HCT116 (cell line): Measurements from ENCODE around the gene PLEKHA8. TPM values are rescaled to one million over a fixed set of nuclear protein-coding genes. Genes with fewer than 3 reads are reported as not detected.

Experiments
- ATAC-seq: fragments of 200-7000 bp; cut with Tn5 transposase; 2 replicates; pipeline ENCODE4 v1.9.1; 2020; ENCODE audit warnings: mild to moderate bottlenecking, moderate library complexity
- BruUV-seq: library from RNA; stranded (reverse); fragments of 400-500 nt; replicated peaks from 2 replicates; lab custom pipeline; 2021; lab: Mats Ljungman, UMichigan
- CTCF ChIA-PET: fragments of 300-600 bp; sonication (Branson Sonifier 250); formaldehyde crosslinking; loops from one replicate; lab custom pipeline; 2021; ENCODE audit warnings: antibody characterized with exemption; lab: Charles Lee
- POLR2A ChIA-PET: fragments of 300-600, 350-600 bp; sonication (Branson Sonifier 250); formaldehyde crosslinking; loops from one replicate; lab custom pipeline; 2021; ENCODE audit warnings: antibody characterized with exemption; lab: Charles Lee
- RAD21 ChIA-PET, 2 experiments: fragments of 300-600 bp; sonication (Branson Sonifier 250); formaldehyde crosslinking; loops; one replicate each; lab custom pipeline; 2023; ENCODE audit warnings: low total read pairs in 2 of 2; ENCODE audit not compliant: uncharacterized antibody in 2 of 2, unreplicated experiment in 2 of 2, low non-redundant PET in 1 of 2; lab: Charles Lee
- DNase-seq: peaks from one replicate; pipeline ENCODE4 v3.0.0-alpha.2; 2010; ENCODE audit warnings: low read depth, low spot score
- H2AFZ ChIP-seq: fragments of 200-600 bp; shearing (Covaris generic), sonication (generic); 2 replicates; pipeline ENCODE4 v1.6.1; 2017; ENCODE audit warnings: low read depth, mixed run types, mixed read lengths, antibody characterized with exemption, low read length; ENCODE audit not compliant: poor library complexity, severe bottlenecking
- H3K27ac ChIP-seq: 2 replicates; pipeline ENCODE4 v1.5.1; 2012; ENCODE audit warnings: low read depth, low read length
- H3K27me3 ChIP-seq: fragments of 200-600 bp; sonication (generic); 2 replicates; pipeline ENCODE4 v1.6.1; 2016; ENCODE audit warnings: mixed run types, low read length, mixed read lengths; ENCODE audit not compliant: insufficient read depth
- H3K36me3 ChIP-seq, 2 experiments: fragments of 200-500 bp in 1 of 2; fragments of 200-600 bp in 1 of 2; sonication (Bioruptor generic) in 1 of 2; sonication (generic) in 1 of 2; 2 replicates each; pipeline versions ENCODE4 v1.5.1 to v1.6.1; 2014 to 2016; ENCODE audit warnings: low read length in 2 of 2, inconsistent platforms in 1 of 2, mixed read lengths in 1 of 2, mixed run types in 1 of 2; ENCODE audit not compliant: insufficient read depth in 2 of 2, control insufficient read depth in 1 of 2
- H3K4me1 ChIP-seq, 2 experiments: fragments of 200-600 bp in 1 of 2; sonication (generic) in 1 of 2; 2 replicates each; pipeline versions ENCODE4 v1.5.1 to v1.6.1; 2012 to 2017; ENCODE audit warnings: low read length in 2 of 2, inconsistent platforms in 1 of 2, mild to moderate bottlenecking in 1 of 2, mixed read lengths in 1 of 2, mixed run types in 1 of 2, moderate library complexity in 1 of 2; ENCODE audit not compliant: insufficient read depth in 2 of 2, control insufficient read depth in 1 of 2
- H3K4me2 ChIP-seq: fragments of 200-600 bp; sonication (generic); 2 replicates; pipeline ENCODE4 v1.6.1; 2017; ENCODE audit warnings: mixed run types, low read length, mixed read lengths
- H3K4me3 ChIP-seq, 2 experiments: fragments of 200-600 bp in 1 of 2; sonication (generic) in 1 of 2; replicated peaks in 1 of 2; 2 replicates each; pipeline ENCODE4 v1.5.1; 2011 to 2016; ENCODE audit warnings: low read length in 2 of 2, control low read depth in 1 of 2, low read depth in 1 of 2, mild to moderate bottlenecking in 1 of 2, mixed read lengths in 1 of 2, mixed run types in 1 of 2
- H3K79me2 ChIP-seq: fragments of 200-600 bp; sonication (generic); 2 replicates; pipeline ENCODE4 v1.6.1; 2017; ENCODE audit warnings: mild to moderate bottlenecking, mixed run types, low read length, moderate library complexity, mixed read lengths; ENCODE audit not compliant: insufficient read depth
- H3K9ac ChIP-seq: fragments of 200-600 bp; sonication (generic); 2 replicates; pipeline ENCODE4 v1.6.1; 2016; ENCODE audit warnings: low read length, mixed read lengths
- H3K9me2 ChIP-seq: fragments of 200-600 bp; sonication (generic), shearing (Covaris generic); 2 replicates; pipeline ENCODE4 v1.6.1; 2017; ENCODE audit warnings: mixed run types, mild to moderate bottlenecking, moderate library complexity; ENCODE audit not compliant: insufficient read depth
- H3K9me3 ChIP-seq, 2 experiments: fragments of 200-500 bp in 1 of 2; fragments of 200-600 bp in 1 of 2; sonication (Bioruptor generic) in 1 of 2; sonication (generic) in 1 of 2; 2 replicates each; pipeline ENCODE4 v1.6.1; 2014 to 2017; ENCODE audit warnings: low read length in 2 of 2, mixed read lengths in 2 of 2, inconsistent platforms in 1 of 2, low read depth in 1 of 2, mild to moderate bottlenecking in 1 of 2, mixed run types in 1 of 2, moderate library complexity in 1 of 2; ENCODE audit not compliant: control insufficient read depth in 1 of 2, insufficient read depth in 1 of 2
- H4K20me1 ChIP-seq: fragments of 200-600 bp; sonication (generic), shearing (Covaris generic); 2 replicates; pipeline ENCODE4 v1.6.1; 2017; ENCODE audit warnings: mixed run types, mild to moderate bottlenecking, moderate library complexity; ENCODE audit not compliant: insufficient read depth
- EGR1 ChIP-seq: IDR thresholded peaks from 2 replicates; pipeline ENCODE4 v1.6.1; 2012; ENCODE audit warnings: low read depth
- ELF1 ChIP-seq: IDR thresholded peaks from 2 replicates; pipeline ENCODE4 v1.6.1; 2012; ENCODE audit warnings: low read depth, borderline replicate concordance
- EZH2 ChIP-seq: fragments of 200-600 bp; sonication (generic); IDR thresholded peaks from 2 replicates; pipeline ENCODE4 v1.6.1; 2017; ENCODE audit warnings: antibody characterized with exemption, mixed run types
- EZH2phosphoT487 ChIP-seq: fragments of 200-600 bp; IDR thresholded peaks from 2 replicates; pipeline ENCODE4 v1.6.1; 2018; ENCODE audit warnings: antibody characterized with exemption, borderline replicate concordance
- FOSL1 ChIP-seq: IDR thresholded peaks from 2 replicates; pipeline ENCODE4 v1.6.1; 2012; ENCODE audit warnings: low read depth
- JUND ChIP-seq: IDR thresholded peaks from 2 replicates; pipeline ENCODE4 v1.6.1; 2012
- POLR2A ChIP-seq: IDR thresholded peaks from 2 replicates; pipeline ENCODE4 v1.7.0; 2011; ENCODE audit warnings: borderline replicate concordance; ENCODE audit not compliant: insufficient read depth, insufficient read length; ENCODE audit errors: extremely low read depth
- POLR2AphosphoS5 ChIP-seq: IDR thresholded peaks from 2 replicates; pipeline ENCODE4 v1.6.1; 2011; ENCODE audit warnings: mild to moderate bottlenecking, low read depth, low read length, moderate library complexity
- RAD21 ChIP-seq: IDR thresholded peaks from 2 replicates; pipeline ENCODE4 v1.6.1; 2012; ENCODE audit warnings: low read depth, mild to moderate bottlenecking
- SIN3A ChIP-seq: IDR thresholded peaks from 2 replicates; pipeline ENCODE4 v1.6.1; 2012; ENCODE audit warnings: low read depth
- SRF ChIP-seq: IDR thresholded peaks from 2 replicates; pipeline ENCODE4 v1.6.1; 2012; ENCODE audit warnings: low read depth
- TCF7L2 ChIP-seq: IDR thresholded peaks from 2 replicates; pipeline ENCODE4 v1.7.0; 2011; ENCODE audit warnings: borderline replicate concordance, inconsistent platforms; ENCODE audit not compliant: insufficient read depth, insufficient read length; ENCODE audit errors: extremely low read depth
- YY1 ChIP-seq: IDR thresholded peaks from 2 replicates; pipeline ENCODE4 v1.6.1; 2011; ENCODE audit warnings: low read length, low read depth, moderate library complexity, mild to moderate bottlenecking; ENCODE audit not compliant: insufficient replicate concordance; ENCODE audit errors: extremely low read depth
- ZFX ChIP-seq: fragments of 450-650 bp; IDR thresholded peaks from 2 replicates; pipeline ENCODE4 v1.6.1; 2017
- intact Hi-C: fragments of 100-400 bp; cut with micrococcal nuclease; formaldehyde crosslinking; loops from 2 replicates; pipeline ENCODE4 v1.10.0; 2022
- total RNA-seq: library from RNA; stranded (reverse); gene quantifications from one replicate; pipeline ENCODE4 v1.2.1, GENCODE V29; 2021; ENCODE audit not compliant: unreplicated experiment
- TF ChIP-seq, protein P1 (sequence below): IDR thresholded peaks from 2 replicates; pipeline ENCODE4 v1.6.1; 2011; ENCODE audit warnings: mild to moderate bottlenecking, low read length, moderate library complexity; ENCODE audit not compliant: insufficient replicate concordance; ENCODE audit errors: extremely low read depth
- TF ChIP-seq, protein P2 (sequence below), 3 experiments: fragments of 200-600 bp in 1 of 3; sonication (generic) in 1 of 3; IDR thresholded peaks in 2 of 3; conservative IDR thresholded peaks in 1 of 3; 2 replicates each; pipeline ENCODE4 v1.5.1; 2012 to 2017; ENCODE audit warnings: low read depth in 2 of 3, low read length in 2 of 3, antibody characterized with exemption in 1 of 3, borderline replicate concordance in 1 of 3, control low read depth in 1 of 3, mild to moderate bottlenecking in 1 of 3, mixed read lengths in 1 of 3, mixed run types in 1 of 3, moderate library complexity in 1 of 3; ENCODE audit not compliant: insufficient read depth in 1 of 3
- TF ChIP-seq, protein P3 (sequence below): IDR thresholded peaks from 2 replicates; pipeline ENCODE4 v1.6.1; 2012
- TF ChIP-seq, protein P4 (sequence below): IDR thresholded peaks from 2 replicates; pipeline ENCODE4 v1.6.1; 2012; ENCODE audit warnings: low read depth

PLEKHA8 gene
- total RNA-seq, 1 experiment from 2014 or later = 13.6 TPM

DNA sequence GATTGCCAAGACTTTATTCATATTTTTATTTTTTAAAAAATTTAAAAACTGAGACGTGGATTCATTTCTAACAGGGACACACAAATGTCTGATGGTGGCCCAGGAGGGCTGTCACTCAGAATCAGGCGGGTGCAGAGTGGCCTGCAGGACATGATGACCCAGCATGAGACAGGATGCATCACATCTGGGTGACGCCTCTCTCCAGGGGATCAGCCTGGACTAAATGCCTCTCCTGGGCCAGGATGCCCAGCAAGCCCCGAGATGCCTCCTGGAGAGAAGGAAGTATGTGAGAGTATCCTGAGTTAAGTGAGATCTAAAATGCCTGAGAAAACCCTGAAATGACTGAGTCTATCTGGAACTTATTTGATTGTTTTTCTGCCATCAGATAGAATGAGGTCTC is 89.7 kb downstream of the PLEKHA8 start:
- intact Hi-C loops = no loop called here
- no peaks in the 10 kb centered on the region for H3K79me2 ChIP-seq
- H3K36me3 ChIP-seq = no peaks in the 10 kb centered on the region
- no peak overlapping the region for H2AFZ ChIP-seq
- BruUV-seq = no TSS peak
- ATAC-seq = no peak
- RAD21 ChIA-PET = no interaction called here
- no peak overlapping the region for H3K27ac ChIP-seq
- no peaks in the 10 kb centered on the region for H3K4me1 ChIP-seq
- TF ChIP-seq, protein P1, sequence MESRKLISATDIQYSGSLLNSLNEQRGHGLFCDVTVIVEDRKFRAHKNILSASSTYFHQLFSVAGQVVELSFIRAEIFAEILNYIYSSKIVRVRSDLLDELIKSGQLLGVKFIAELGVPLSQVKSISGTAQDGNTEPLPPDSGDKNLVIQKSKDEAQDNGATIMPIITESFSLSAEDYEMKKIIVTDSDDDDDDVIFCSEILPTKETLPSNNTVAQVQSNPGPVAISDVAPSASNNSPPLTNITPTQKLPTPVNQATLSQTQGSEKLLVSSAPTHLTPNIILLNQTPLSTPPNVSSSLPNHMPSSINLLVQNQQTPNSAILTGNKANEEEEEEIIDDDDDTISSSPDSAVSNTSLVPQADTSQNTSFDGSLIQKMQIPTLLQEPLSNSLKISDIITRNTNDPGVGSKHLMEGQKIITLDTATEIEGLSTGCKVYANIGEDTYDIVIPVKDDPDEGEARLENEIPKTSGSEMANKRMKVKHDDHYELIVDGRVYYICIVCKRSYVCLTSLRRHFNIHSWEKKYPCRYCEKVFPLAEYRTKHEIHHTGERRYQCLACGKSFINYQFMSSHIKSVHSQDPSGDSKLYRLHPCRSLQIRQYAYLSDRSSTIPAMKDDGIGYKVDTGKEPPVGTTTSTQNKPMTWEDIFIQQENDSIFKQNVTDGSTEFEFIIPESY = no peak
- no peak for TF ChIP-seq POLR2AphosphoS5
- TF ChIP-seq, protein P2, sequence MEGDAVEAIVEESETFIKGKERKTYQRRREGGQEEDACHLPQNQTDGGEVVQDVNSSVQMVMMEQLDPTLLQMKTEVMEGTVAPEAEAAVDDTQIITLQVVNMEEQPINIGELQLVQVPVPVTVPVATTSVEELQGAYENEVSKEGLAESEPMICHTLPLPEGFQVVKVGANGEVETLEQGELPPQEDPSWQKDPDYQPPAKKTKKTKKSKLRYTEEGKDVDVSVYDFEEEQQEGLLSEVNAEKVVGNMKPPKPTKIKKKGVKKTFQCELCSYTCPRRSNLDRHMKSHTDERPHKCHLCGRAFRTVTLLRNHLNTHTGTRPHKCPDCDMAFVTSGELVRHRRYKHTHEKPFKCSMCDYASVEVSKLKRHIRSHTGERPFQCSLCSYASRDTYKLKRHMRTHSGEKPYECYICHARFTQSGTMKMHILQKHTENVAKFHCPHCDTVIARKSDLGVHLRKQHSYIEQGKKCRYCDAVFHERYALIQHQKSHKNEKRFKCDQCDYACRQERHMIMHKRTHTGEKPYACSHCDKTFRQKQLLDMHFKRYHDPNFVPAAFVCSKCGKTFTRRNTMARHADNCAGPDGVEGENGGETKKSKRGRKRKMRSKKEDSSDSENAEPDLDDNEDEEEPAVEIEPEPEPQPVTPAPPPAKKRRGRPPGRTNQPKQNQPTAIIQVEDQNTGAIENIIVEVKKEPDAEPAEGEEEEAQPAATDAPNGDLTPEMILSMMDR (IDR thresholded peaks at IDR 0.05 in 2 of 3, conservative IDR thresholded peaks at IDR 0.05 in 1 of 3; ENCODE audit: borderline replicate concordance in 1 of 3, insufficient read depth in 1 of 3, low read depth in 2 of 3, low read length in 2 of 3) = no peak
- TF ChIP-seq EZH2 = no peak
- no peak for TF ChIP-seq RAD21
- TF ChIP-seq EGR1 = no peak
- TF ChIP-seq ZFX = no peak
- TF ChIP-seq YY1 = no peak
- TF ChIP-seq, protein P3, sequence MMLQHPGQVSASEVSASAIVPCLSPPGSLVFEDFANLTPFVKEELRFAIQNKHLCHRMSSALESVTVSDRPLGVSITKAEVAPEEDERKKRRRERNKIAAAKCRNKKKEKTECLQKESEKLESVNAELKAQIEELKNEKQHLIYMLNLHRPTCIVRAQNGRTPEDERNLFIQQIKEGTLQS = no peak
- TF ChIP-seq FOSL1 = no peak
- TF ChIP-seq ELF1 = no peak
- TF ChIP-seq SRF = no peak
- no peak for TF ChIP-seq SIN3A
- TF ChIP-seq JUND = no peak
- no peak for TF ChIP-seq EZH2phosphoT487
- TF ChIP-seq, protein P4, sequence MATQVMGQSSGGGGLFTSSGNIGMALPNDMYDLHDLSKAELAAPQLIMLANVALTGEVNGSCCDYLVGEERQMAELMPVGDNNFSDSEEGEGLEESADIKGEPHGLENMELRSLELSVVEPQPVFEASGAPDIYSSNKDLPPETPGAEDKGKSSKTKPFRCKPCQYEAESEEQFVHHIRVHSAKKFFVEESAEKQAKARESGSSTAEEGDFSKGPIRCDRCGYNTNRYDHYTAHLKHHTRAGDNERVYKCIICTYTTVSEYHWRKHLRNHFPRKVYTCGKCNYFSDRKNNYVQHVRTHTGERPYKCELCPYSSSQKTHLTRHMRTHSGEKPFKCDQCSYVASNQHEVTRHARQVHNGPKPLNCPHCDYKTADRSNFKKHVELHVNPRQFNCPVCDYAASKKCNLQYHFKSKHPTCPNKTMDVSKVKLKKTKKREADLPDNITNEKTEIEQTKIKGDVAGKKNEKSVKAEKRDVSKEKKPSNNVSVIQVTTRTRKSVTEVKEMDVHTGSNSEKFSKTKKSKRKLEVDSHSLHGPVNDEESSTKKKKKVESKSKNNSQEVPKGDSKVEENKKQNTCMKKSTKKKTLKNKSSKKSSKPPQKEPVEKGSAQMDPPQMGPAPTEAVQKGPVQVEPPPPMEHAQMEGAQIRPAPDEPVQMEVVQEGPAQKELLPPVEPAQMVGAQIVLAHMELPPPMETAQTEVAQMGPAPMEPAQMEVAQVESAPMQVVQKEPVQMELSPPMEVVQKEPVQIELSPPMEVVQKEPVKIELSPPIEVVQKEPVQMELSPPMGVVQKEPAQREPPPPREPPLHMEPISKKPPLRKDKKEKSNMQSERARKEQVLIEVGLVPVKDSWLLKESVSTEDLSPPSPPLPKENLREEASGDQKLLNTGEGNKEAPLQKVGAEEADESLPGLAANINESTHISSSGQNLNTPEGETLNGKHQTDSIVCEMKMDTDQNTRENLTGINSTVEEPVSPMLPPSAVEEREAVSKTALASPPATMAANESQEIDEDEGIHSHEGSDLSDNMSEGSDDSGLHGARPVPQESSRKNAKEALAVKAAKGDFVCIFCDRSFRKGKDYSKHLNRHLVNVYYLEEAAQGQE = no peak
- TF ChIP-seq TCF7L2 = no peak
- TF ChIP-seq POLR2A = no peak
- no peak overlapping the region for H3K4me2 ChIP-seq
- POLR2A ChIA-PET = no interaction called here
- no peaks in the 10 kb centered on the region for H3K27me3 ChIP-seq
- H3K9me3 ChIP-seq = peaks cover 7 to 14% of the 10 kb centered on the region in 2 experiments; a peak in 2 of 4 replicates
- no peak overlapping the region for H3K4me3 ChIP-seq
- CTCF ChIA-PET = no interaction called here
- no peak for DNase-seq
- H3K9me2 ChIP-seq = no peaks in the 10 kb centered on the region
- H4K20me1 ChIP-seq = no peaks in the 10 kb centered on the region
- H3K9ac ChIP-seq = no peak overlapping the region
